Endometrial microvascular endothelial cells (primary cell): Measurements from ENCODE around the gene ALG13. TPM values are rescaled to one million over a fixed set of nuclear protein-coding genes. Genes with fewer than 3 reads are reported as not detected.
"Not testable (repeated sequence)": the region's sequence is repeated elsewhere in the genome, so short reads cannot be mapped to it uniquely, and the experiment has no call there.

ENCODE experiments used
- in situ Hi-C: cut with HindIII; loops from 2 replicates; pipeline ENCODE4 v1.10.0; 2017; ENCODE audit warnings: low sequenced_read_pairs, low pct_unique_long_range_greater_than_20kb; ENCODE audit errors: inconsistent ontology term
- total RNA-seq: library from RNA; depleted of rRNA; stranded (reverse); fragments of >200 nt; gene quantifications from one replicate; pipeline ENCODE4 v1.2.3, GENCODE V29; 2015; ENCODE audit errors: inconsistent ontology term

Gene ALG13
- total RNA-seq, 1 donor from 2014 or later = 30.0 TPM

DNA sequence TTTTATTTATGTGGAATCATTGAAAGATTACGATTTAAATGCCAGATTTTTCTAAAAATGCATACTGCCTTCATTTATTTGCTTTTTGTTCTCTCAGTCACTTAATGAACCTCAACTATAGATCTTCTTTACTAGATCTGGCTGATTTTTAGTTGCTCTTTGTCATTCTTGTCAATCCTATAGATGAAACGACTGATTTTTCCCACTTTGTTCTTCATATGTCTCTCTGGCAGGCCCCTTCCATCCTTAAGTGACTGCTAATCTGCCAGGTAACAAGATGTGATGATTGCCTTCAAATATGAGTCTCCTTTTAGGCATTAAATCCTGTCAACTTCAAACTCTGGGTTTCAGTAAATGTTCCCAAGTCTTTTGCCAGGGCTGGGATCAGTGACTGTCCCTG, 61.0 kb downstream of the ALG13 start:
- in situ Hi-C loops = no loop called here

DNA sequence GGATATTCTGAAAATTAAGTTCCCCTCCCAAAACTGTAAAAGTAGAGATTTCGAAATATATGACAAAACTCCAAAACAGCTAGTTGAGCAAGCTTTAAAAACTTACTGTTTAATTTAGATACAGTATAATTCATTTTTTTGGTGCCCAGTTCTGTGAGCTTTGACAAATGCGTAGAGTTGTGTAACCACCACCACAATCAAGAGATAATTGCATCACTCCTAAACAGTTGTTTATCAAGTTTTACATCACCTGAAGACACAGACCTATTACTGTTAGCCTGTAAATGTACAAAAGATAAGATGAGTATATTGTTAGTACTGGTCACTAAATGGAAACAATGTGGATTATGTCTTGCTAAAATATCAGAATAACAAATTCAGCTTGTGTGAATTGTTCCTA, 62.3 kb downstream of the ALG13 start:
- in situ Hi-C loops = no loop called here

GRCh38 chrX:111756486-111756885, 75.5 kb downstream of the ALG13 start:
- in situ Hi-C loops = no loop called here

GRCh38 chrX:111759686-111760085, 78.7 kb downstream of the ALG13 start:
- in situ Hi-C loops = no loop called here

- in situ Hi-C loops = no loop called here
Measured at GRCh38 chrX:111761578-111762135, 80.7 kb downstream of the ALG13 start.

DNA sequence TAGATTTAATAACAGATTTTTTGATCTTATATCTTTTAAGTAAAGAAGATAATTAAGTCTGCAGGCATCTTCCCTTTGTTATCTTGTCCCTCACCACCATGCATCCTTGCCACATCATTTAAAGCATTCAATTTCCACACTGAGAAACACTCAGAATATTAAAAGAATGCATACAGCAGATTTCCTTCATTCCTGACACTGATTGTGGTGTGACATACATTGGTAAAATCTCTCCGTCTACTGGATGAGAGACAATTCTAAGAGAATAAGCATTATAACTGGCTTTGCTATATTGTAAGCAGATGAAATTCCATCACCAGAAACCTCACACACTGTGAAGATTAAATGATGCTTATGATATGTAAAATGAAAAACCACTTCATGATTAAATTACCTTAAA, 97.6 kb downstream of the ALG13 start:
- in situ Hi-C loops = no loop called here

DNA sequence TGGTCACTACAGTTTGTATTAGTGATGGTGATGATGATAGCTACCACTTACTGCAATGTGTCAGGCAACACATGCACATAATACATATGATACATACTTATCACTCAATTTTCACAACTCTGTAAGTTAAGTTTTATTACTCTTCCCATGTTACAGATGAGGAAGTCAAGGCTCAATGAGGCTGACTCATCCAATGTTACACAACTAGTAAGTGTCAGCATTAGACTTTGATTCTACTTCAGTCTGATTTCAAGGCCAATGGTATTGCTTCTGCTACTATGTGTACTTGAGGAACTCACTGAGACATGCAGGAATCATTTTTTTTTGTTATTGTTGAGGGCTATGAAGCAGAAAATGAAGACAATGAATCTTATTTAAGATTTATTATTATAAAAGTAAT, 98.6 kb downstream of the ALG13 start:
- in situ Hi-C loops = no loop called here

- in situ Hi-C loops = no loop called here
Measured at GRCh38 chrX:111784667-111785066, 103.7 kb downstream of the ALG13 start.

DNA sequence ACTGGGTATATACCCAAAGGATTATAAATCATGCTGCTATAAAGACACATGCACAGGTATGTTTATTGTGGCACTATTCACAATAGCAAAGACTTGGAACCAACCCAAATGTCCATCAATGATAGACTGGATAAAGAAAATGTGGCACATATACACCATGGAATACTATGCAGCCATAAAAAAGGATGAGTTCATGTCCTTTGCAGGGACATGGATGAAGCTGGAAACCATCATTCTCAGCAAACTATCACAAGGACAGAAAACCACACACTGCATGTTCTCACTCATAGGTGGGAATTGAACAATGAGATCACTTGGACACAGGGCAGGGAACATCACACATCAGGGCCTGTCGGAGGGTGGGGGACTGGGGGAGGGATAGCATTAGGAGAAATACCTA, 109.1 kb downstream of the ALG13 start:
- in situ Hi-C loops = not testable (repeated sequence)

Other genes with a start within 250 kb of the ALG13 start
- gene SERTM2, start 169.5 kb upstream of the ALG13 start, total RNA-seq = not detected
- gene TRPC5OS, start 195.0 kb downstream of the ALG13 start, total RNA-seq = not detected